K562 (cell line): ENCODE results near the gene DTNBP1. TPM values are rescaled to one million over a fixed set of nuclear protein-coding genes. Genes with fewer than 3 reads are reported as not detected.

Source experiments
- CREB3L1 ChIP-seq: fragments of 450-650 bp; IDR thresholded peaks from 2 replicates; pipeline ENCODE4 v1.6.1; 2014; ENCODE audit warnings: low read depth, mild to moderate bottlenecking, moderate library complexity, borderline replicate concordance
- CTCF ChIP-seq, 3 experiments: IDR thresholded peaks in 2 of 3; conservative IDR thresholded peaks in 1 of 3; 2 replicates each; pipeline ENCODE4 v1.5.1; 2011 to 2012; ENCODE audit warnings: low read length in 3 of 3, mild to moderate bottlenecking in 3 of 3, control low read depth in 2 of 3, improper control_type of control experiment in 1 of 3, inconsistent platforms in 1 of 3, low read depth in 1 of 3, mixed read lengths in 1 of 3, moderate library complexity in 1 of 3; ENCODE audit not compliant: insufficient read depth in 2 of 3
- GABPA ChIP-seq: fragments of 200-800 bp; sonication (Bioruptor generic); conservative IDR thresholded peaks from 2 replicates; pipeline ENCODE4 v1.6.1; 2016; ENCODE audit warnings: low read depth, missing genetic modification characterization, missing compliant biosample characterization
- MYC ChIP-seq, 2 experiments: fragments of 250-450 bp in 1 of 2; sonication (Bioruptor Pico) in 1 of 2; IDR thresholded peaks; 2 replicates each; pipeline versions ENCODE4 v1.5.1 to v1.6.1; 2012 to 2021; ENCODE audit warnings: low read depth in 2 of 2, borderline replicate concordance in 1 of 2, improper control_type of control experiment in 1 of 2, low read length in 1 of 2, mild to moderate bottlenecking in 1 of 2, moderate library complexity in 1 of 2
- SIRT6 ChIP-seq: IDR thresholded peaks from one replicate; pipeline ENCODE4 v1.6.1; 2012; ENCODE audit warnings: low read depth, mild to moderate bottlenecking, control low read depth, inconsistent platforms, low read length, moderate library complexity
- SMARCC2 ChIP-seq: fragments of 450-650 bp; IDR thresholded peaks from 2 replicates; pipeline ENCODE4 v1.6.1; 2017; ENCODE audit warnings: antibody characterized with exemption, moderate library complexity, mild to moderate bottlenecking, low read depth
- STAT5B ChIP-seq: fragments of 250-450 bp; sonication (Bioruptor Pico); IDR thresholded peaks from 2 replicates; pipeline ENCODE4 v1.8.0; 2021; ENCODE audit warnings: mild to moderate bottlenecking, inconsistent platforms
- XRCC4 ChIP-seq: IDR thresholded peaks from one replicate; pipeline ENCODE4 v1.6.1; 2011; ENCODE audit not compliant: insufficient read depth, insufficient read length; ENCODE audit errors: extremely low read depth
- YY1 ChIP-seq, 3 experiments: IDR thresholded peaks; 2 replicates each; pipeline ENCODE4 v1.6.1; 2011; ENCODE audit warnings: low read length in 2 of 3, mild to moderate bottlenecking in 2 of 3, moderate library complexity in 2 of 3, borderline replicate concordance in 1 of 3, control low read depth in 1 of 3, low read depth in 1 of 3; ENCODE audit not compliant: insufficient read depth in 3 of 3, insufficient replicate concordance in 2 of 3, control insufficient read depth in 1 of 3, insufficient read length in 1 of 3; ENCODE audit errors: extremely low read depth in 1 of 3
- ZFP1 ChIP-seq: fragments of 450-650 bp; formaldehyde crosslinking; IDR thresholded peaks from 2 replicates; pipeline ENCODE4 v1.4.0; 2020; ENCODE audit warnings: mild to moderate bottlenecking, mixed read lengths
- ZNF431 ChIP-seq: sonication (generic); formaldehyde crosslinking; IDR thresholded peaks from 2 replicates; pipeline ENCODE4 v1.8.0; 2022; ENCODE audit warnings: mild to moderate bottlenecking, missing genetic modification reagents
- ZNF511 ChIP-seq: sonication (generic); formaldehyde crosslinking; IDR thresholded peaks from 2 replicates; pipeline ENCODE4 v1.8.0; 2022; ENCODE audit warnings: mild to moderate bottlenecking, missing genetic modification reagents
- polyA plus RNA-seq, 8 experiments: library from polyadenylated mRNA; depleted of rRNA in 4 of 8; stranded (reverse) in 5 of 8; unstranded in 3 of 8; fragments of >200 nt; fragmentation: Nextera tagmentation in 2 of 8; fragmentation: Illumina TruSeq in 1 of 8; extraction: Ambion mirVana in 2 of 8; extraction: Trizol in 1 of 8; gene quantifications; 2 replicates each; pipeline versions ENCODE4 v1.2.1 to v1.2.3, GENCODE V29; 2011 to 2014; ENCODE audit warnings: inconsistent platforms in 1 of 8, missing spikeins in 1 of 8
- total RNA-seq, 7 experiments: library from RNA; depleted of rRNA in 6 of 7; stranded (reverse); fragments of >200 nt in 6 of 7; fragmentation: Illumina TruSeq in 2 of 7; extraction: Trizol in 2 of 7; gene quantifications; 2 replicates each; pipeline versions ENCODE4 v1.2.1 to v1.2.3, GENCODE V29; 2011 to 2021; ENCODE audit warnings: low replicate concordance in 1 of 7
- TF ChIP-seq, protein P1 (sequence below): fragments of 450-650 bp; IDR thresholded peaks from 2 replicates; pipeline ENCODE4 v1.6.1; 2017; ENCODE audit warnings: antibody characterized with exemption, mild to moderate bottlenecking
- TF ChIP-seq, protein P2 (sequence below): fragments of 200-800 bp; sonication (Bioruptor generic); IDR thresholded peaks from 2 replicates; pipeline ENCODE4 v1.6.1; 2017; ENCODE audit warnings: missing genetic modification characterization, missing compliant biosample characterization

Gene DTNBP1
- total and polyA plus RNA-seq, 9 of the 15 experiments (the other 6 are each of a cell fraction or from before 2014, with no cell fraction given) = 16.7 to 54.5 (median 21.4) TPM

DNA sequence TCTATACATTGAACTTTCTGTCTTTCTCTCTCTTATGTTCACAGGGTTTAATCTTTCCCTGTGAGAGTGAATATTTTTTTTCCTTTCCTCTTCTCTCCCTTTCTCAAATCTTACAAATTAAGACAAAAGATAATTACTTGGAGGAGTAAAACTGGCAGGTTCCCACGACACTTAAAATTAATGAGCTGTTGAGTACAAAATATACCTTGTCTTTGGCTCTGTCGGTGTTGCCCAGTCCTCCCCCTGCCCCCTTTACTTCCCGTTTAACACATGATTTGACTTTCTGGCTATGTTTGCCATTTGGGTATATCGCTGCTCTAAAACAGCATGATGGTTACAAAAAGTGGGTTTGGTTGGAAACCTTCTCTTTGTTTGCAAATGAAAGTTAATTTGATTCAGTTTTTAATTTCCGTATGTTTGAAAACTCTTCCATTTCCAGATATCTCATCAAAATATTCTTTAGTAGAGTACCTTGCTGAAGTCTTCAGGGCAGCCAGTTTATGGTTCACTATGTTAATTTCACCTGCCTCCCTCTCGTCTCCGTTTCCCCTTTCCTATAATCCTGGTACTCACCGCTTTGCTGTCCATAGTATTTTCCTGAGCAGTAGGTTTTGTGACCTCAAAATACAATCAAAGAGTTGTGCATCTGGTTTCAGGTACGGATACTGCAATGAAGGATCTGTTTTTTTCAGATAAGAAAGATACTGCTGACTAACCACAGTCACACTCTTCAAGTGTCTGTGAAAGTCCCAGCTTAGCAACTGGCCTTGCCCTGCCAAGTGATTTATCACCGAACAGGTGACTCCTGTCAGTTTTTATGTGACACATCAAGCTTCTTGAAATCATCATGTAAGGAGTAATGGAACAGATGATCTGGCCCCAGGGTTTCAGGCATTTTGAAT lies 181.2 kb downstream of the DTNBP1 start (continued):
- TF ChIP-seq, protein P1, sequence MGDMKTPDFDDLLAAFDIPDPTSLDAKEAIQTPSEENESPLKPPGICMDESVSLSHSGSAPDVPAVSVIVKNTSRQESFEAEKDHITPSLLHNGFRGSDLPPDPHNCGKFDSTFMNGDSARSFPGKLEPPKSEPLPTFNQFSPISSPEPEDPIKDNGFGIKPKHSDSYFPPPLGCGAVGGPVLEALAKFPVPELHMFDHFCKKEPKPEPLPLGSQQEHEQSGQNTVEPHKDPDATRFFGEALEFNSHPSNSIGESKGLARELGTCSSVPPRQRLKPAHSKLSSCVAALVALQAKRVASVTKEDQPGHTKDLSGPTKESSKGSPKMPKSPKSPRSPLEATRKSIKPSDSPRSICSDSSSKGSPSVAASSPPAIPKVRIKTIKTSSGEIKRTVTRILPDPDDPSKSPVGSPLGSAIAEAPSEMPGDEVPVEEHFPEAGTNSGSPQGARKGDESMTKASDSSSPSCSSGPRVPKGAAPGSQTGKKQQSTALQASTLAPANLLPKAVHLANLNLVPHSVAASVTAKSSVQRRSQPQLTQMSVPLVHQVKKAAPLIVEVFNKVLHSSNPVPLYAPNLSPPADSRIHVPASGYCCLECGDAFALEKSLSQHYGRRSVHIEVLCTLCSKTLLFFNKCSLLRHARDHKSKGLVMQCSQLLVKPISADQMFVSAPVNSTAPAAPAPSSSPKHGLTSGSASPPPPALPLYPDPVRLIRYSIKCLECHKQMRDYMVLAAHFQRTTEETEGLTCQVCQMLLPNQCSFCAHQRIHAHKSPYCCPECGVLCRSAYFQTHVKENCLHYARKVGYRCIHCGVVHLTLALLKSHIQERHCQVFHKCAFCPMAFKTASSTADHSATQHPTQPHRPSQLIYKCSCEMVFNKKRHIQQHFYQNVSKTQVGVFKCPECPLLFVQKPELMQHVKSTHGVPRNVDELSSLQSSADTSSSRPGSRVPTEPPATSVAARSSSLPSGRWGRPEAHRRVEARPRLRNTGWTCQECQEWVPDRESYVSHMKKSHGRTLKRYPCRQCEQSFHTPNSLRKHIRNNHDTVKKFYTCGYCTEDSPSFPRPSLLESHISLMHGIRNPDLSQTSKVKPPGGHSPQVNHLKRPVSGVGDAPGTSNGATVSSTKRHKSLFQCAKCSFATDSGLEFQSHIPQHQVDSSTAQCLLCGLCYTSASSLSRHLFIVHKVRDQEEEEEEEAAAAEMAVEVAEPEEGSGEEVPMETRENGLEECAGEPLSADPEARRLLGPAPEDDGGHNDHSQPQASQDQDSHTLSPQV = 0 out of 2 replicates have a peak, but pooled peaks have one; percentile 15
- no peak for TF ChIP-seq CTCF (IDR thresholded peaks at IDR 0.05 in 2 of 3, conservative IDR thresholded peaks at IDR 0.05 in 1 of 3; ENCODE audit: insufficient read depth in 2 of 3, low read depth in 1 of 3, low read length in 3 of 3)
- TF ChIP-seq, protein P2, sequence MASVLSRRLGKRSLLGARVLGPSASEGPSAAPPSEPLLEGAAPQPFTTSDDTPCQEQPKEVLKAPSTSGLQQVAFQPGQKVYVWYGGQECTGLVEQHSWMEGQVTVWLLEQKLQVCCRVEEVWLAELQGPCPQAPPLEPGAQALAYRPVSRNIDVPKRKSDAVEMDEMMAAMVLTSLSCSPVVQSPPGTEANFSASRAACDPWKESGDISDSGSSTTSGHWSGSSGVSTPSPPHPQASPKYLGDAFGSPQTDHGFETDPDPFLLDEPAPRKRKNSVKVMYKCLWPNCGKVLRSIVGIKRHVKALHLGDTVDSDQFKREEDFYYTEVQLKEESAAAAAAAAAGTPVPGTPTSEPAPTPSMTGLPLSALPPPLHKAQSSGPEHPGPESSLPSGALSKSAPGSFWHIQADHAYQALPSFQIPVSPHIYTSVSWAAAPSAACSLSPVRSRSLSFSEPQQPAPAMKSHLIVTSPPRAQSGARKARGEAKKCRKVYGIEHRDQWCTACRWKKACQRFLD = peak; percentile 85
- TF ChIP-seq GABPA (tag) = no peak; the same call in 1 of the 2 replicates
- no peak for TF ChIP-seq STAT5B (CRISPR knock-in tag)
- no peak for TF ChIP-seq ZFP1 (CRISPR knock-in tag)
- TF ChIP-seq YY1 (IDR thresholded peaks at IDR 0.05; ENCODE audit: borderline replicate concordance in 1 of 3, control insufficient read depth in 1 of 3, extremely low read depth in 1 of 3, insufficient read depth in 3 of 3, insufficient read length in 1 of 3, insufficient replicate concordance in 2 of 3, low read depth in 1 of 3, low read length in 2 of 3) = no peak
- TF ChIP-seq ZNF431 (CRISPR knock-in tag) = no peak
- no peak for TF ChIP-seq ZNF511 (CRISPR knock-in tag)
- no peak for TF ChIP-seq XRCC4
- peak; percentile 69 for TF ChIP-seq SMARCC2
- no peak for TF ChIP-seq CREB3L1
- TF ChIP-seq SIRT6 = no peak
- TF ChIP-seq MYC (IDR thresholded peaks at IDR 0.05; ENCODE audit: low read depth, low read length) = 0 out of 2 replicates have a peak, but pooled peaks have one; percentile 18
- no peak for TF ChIP-seq MYC (CRISPR knock-in tag; IDR thresholded peaks at IDR 0.05; ENCODE audit: borderline replicate concordance, low read depth)
